PC-3 (cell line): ENCODE results near the gene INO80B. TPM values are rescaled to one million over a fixed set of nuclear protein-coding genes. Genes with fewer than 3 reads are reported as not detected.

Experiments
- ATAC-seq: fragments of 200-7000 bp; cut with Tn5 transposase; 2 replicates; pipeline ENCODE4 v1.9.1; 2020; ENCODE audit warnings: mild to moderate bottlenecking, moderate library complexity
- BruUV-seq: library from RNA; stranded (reverse); fragments of 400-500 nt; replicated peaks from 2 replicates; lab custom pipeline; 2021; lab: Mats Ljungman, UMichigan
- CTCF ChIA-PET: fragments of 300-600 bp; sonication (Branson Sonifier 250); formaldehyde crosslinking; loops from one replicate; lab custom pipeline; 2022; ENCODE audit warnings: antibody characterized with exemption; lab: Charles Lee
- POLR2A ChIA-PET: fragments of 300-600 bp; sonication (Branson Sonifier 250); formaldehyde crosslinking; loops from one replicate; lab custom pipeline; 2022; ENCODE audit warnings: antibody characterized with exemption; ENCODE audit not compliant: unreplicated experiment; lab: Charles Lee
- DNase-seq: peaks from one replicate; pipeline ENCODE4 v3.0.0-alpha.2; 2015
- H2AFZ ChIP-seq: fragments of 300-600 bp; sonication (generic); 2 replicates; pipeline ENCODE4 v1.6.0; 2016; ENCODE audit warnings: antibody characterized with exemption, low read length
- H3F3A ChIP-seq: fragments of 300-600 bp; sonication (generic); one replicate; pipeline ENCODE4 v1.6.0; 2017; ENCODE audit warnings: antibody characterized with exemption, low read length, control low read depth, mild to moderate bottlenecking; ENCODE audit not compliant: unreplicated experiment
- H3K27ac ChIP-seq: fragments of 300-600 bp; sonication (generic); 2 replicates; pipeline ENCODE4 v1.5.1; 2016; ENCODE audit warnings: mild to moderate bottlenecking, low read length
- H3K27me3 ChIP-seq: fragments of 300-600 bp; sonication (generic); 2 replicates; pipeline ENCODE4 v1.6.1; 2016; ENCODE audit warnings: low read length, mixed read lengths
- H3K36me3 ChIP-seq: fragments of 300-600 bp; sonication (generic); 2 replicates; pipeline ENCODE4 v1.6.1; 2016; ENCODE audit warnings: low read depth, mixed run types, low read length, mixed read lengths
- H3K4me1 ChIP-seq: fragments of 300-600 bp; sonication (generic); 2 replicates; pipeline ENCODE4 v1.5.1; 2016; ENCODE audit warnings: low read length; ENCODE audit not compliant: insufficient read depth
- H3K4me2 ChIP-seq: fragments of 300-600 bp; sonication (generic); 2 replicates; pipeline ENCODE4 v1.6.0; 2016; ENCODE audit warnings: low read length
- H3K4me3 ChIP-seq: fragments of 300-600 bp; sonication (generic); 2 replicates; pipeline ENCODE4 v1.5.1; 2016; ENCODE audit warnings: mild to moderate bottlenecking, low read length, mixed read lengths
- H3K79me2 ChIP-seq: fragments of 300-600 bp; sonication (generic); 2 replicates; pipeline ENCODE4 v1.6.1; 2017; ENCODE audit warnings: low read length, mixed read lengths
- H3K9ac ChIP-seq: fragments of 300-600 bp; sonication (generic); 2 replicates; pipeline ENCODE4 v1.6.0; 2016; ENCODE audit warnings: mild to moderate bottlenecking, low read length
- H3K9me2 ChIP-seq: fragments of 300-600 bp; sonication (generic); replicated peaks from 2 replicates; pipeline ENCODE4 v1.6.1; 2016; ENCODE audit warnings: mixed run types, low read length, mixed read lengths
- H3K9me3 ChIP-seq: fragments of 300-600 bp; sonication (generic); 2 replicates; pipeline ENCODE4 v1.6.1; 2016; ENCODE audit warnings: low read length, mixed read lengths
- H4K20me1 ChIP-seq: fragments of 300-600 bp; sonication (generic); 2 replicates; pipeline ENCODE4 v1.6.1; 2016; ENCODE audit warnings: low read length, mixed read lengths
- EZH2 ChIP-seq: fragments of 300-600 bp; sonication (generic); IDR thresholded peaks from one replicate; pipeline ENCODE4 v1.6.1; 2017; ENCODE audit warnings: antibody characterized with exemption, mild to moderate bottlenecking, low read length; ENCODE audit not compliant: unreplicated experiment
- EZH2phosphoT487 ChIP-seq: fragments of 300-600 bp; sonication (generic); IDR thresholded peaks from 2 replicates; pipeline ENCODE4 v1.6.1; 2018; ENCODE audit warnings: mild to moderate bottlenecking, antibody characterized with exemption, low read length, borderline replicate concordance
- intact Hi-C: fragments of 100-400 bp; cut with micrococcal nuclease; formaldehyde crosslinking; loops from 2 replicates; pipeline ENCODE4 v1.9.0; 2023
- total RNA-seq: library from RNA; depleted of rRNA; stranded (reverse); fragments of >200 nt; gene quantifications from 2 replicates; pipeline ENCODE4 v1.2.3, GENCODE V29; 2014
- TF ChIP-seq, protein P1 (sequence below): fragments of 300-600 bp; sonication (generic); conservative IDR thresholded peaks from 2 replicates; pipeline ENCODE4 v1.5.1; 2017; ENCODE audit warnings: antibody characterized with exemption, low read depth, mild to moderate bottlenecking, low read length

INO80B gene
- total RNA-seq, 1 experiment from 2014 or later = 26.2 TPM

GRCh38 chr2:74491648-74492544 lies 37.0 kb downstream of the INO80B start:
- BruUV-seq = no TSS peak
- ATAC-seq = no peak
- H3K27me3 ChIP-seq = no peaks in the 10 kb centered on the region
- DNase-seq = no peak
- ChIA-PET CTCF (no interaction called here), POLR2A (no interaction called here)
- peaks cover 28% of the 10 kb centered on the region for H3K36me3 ChIP-seq
- intact Hi-C loops = no loop called here
- H3K4me1 ChIP-seq = peaks cover 9% of the 10 kb centered on the region
- H3K4me2 ChIP-seq = no peak overlapping the region
- H3K79me2 ChIP-seq = no peaks in the 10 kb centered on the region
- H3K27ac ChIP-seq = no peak overlapping the region
- H3K9me3 ChIP-seq = no peaks in the 10 kb centered on the region
- H2AFZ ChIP-seq = no peak overlapping the region
- TF ChIP-seq EZH2phosphoT487 (no peak), EZH2 (no peak)
- TF ChIP-seq, protein P1, sequence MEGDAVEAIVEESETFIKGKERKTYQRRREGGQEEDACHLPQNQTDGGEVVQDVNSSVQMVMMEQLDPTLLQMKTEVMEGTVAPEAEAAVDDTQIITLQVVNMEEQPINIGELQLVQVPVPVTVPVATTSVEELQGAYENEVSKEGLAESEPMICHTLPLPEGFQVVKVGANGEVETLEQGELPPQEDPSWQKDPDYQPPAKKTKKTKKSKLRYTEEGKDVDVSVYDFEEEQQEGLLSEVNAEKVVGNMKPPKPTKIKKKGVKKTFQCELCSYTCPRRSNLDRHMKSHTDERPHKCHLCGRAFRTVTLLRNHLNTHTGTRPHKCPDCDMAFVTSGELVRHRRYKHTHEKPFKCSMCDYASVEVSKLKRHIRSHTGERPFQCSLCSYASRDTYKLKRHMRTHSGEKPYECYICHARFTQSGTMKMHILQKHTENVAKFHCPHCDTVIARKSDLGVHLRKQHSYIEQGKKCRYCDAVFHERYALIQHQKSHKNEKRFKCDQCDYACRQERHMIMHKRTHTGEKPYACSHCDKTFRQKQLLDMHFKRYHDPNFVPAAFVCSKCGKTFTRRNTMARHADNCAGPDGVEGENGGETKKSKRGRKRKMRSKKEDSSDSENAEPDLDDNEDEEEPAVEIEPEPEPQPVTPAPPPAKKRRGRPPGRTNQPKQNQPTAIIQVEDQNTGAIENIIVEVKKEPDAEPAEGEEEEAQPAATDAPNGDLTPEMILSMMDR = no peak
- no peaks in the 10 kb centered on the region for H3K9me2 ChIP-seq
- no peaks in the 10 kb centered on the region for H3F3A ChIP-seq
- no peak overlapping the region for H3K9ac ChIP-seq
- H4K20me1 ChIP-seq = no peaks in the 10 kb centered on the region
- no peak overlapping the region for H3K4me3 ChIP-seq

- CTCF ChIA-PET = no interaction called here
- DNase-seq = no peak
- intact Hi-C loops = no loop called here
Observed at GRCh38 chr2:74493546-74493945, 38.7 kb downstream of the INO80B start.

More at GRCh38 chr2:74493546-74493945, 38.7 kb downstream of the INO80B start:
- ATAC-seq = no peak
- TF ChIP-seq EZH2 = no peak
- TF ChIP-seq, protein P1 = no peak
- TF ChIP-seq EZH2phosphoT487 = no peak
- Histone ChIP-seq H4K20me1 (no peaks in the 10 kb centered on the region), H3K9ac (no peak overlapping the region), H3K4me3 (no peak overlapping the region), H3K9me2 (no peaks in the 10 kb centered on the region), H3K9me3 (no peaks in the 10 kb centered on the region), H2AFZ (no peak overlapping the region), H3K27ac (no peak overlapping the region), H3K4me1 (peaks cover 11% of the 10 kb centered on the region), H3K27me3 (no peaks in the 10 kb centered on the region), H3K36me3 (peaks cover 28% of the 10 kb centered on the region), H3F3A (no peaks in the 10 kb centered on the region), H3K4me2 (no peak overlapping the region), H3K79me2 (no peaks in the 10 kb centered on the region)
- POLR2A ChIA-PET = no interaction called here
- BruUV-seq = no TSS peak
